ENCODE results near the gene MPIG6B.

MPIG6B gene

DNA sequence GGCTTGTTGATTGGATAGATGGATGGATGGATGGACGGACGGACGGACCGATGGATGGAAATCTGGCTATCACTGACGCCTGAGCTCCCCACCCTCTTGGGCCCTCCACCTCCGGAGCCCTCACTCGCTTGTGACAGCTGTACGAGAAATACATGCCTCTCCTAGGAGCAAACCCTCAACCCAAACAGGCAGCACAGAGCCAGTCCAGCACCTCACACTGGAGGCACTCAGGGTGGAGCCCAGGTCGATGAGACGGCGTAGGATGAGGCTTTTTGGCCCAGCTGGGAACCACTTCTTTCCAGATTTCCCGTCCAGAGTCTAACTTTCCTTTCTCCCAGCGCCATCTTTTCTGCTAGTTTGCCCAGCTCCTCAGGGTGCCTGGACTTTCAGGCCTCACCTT is 39.6 kb upstream of the MPIG6B start:
- TF ChIP-seq, protein P1, sequence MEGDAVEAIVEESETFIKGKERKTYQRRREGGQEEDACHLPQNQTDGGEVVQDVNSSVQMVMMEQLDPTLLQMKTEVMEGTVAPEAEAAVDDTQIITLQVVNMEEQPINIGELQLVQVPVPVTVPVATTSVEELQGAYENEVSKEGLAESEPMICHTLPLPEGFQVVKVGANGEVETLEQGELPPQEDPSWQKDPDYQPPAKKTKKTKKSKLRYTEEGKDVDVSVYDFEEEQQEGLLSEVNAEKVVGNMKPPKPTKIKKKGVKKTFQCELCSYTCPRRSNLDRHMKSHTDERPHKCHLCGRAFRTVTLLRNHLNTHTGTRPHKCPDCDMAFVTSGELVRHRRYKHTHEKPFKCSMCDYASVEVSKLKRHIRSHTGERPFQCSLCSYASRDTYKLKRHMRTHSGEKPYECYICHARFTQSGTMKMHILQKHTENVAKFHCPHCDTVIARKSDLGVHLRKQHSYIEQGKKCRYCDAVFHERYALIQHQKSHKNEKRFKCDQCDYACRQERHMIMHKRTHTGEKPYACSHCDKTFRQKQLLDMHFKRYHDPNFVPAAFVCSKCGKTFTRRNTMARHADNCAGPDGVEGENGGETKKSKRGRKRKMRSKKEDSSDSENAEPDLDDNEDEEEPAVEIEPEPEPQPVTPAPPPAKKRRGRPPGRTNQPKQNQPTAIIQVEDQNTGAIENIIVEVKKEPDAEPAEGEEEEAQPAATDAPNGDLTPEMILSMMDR (IDR thresholded peaks at IDR 0.05): no peak
- TF ChIP-seq ZFX (IDR thresholded peaks at IDR 0.05; ENCODE audit: borderline replicate concordance): no peak

DNA sequence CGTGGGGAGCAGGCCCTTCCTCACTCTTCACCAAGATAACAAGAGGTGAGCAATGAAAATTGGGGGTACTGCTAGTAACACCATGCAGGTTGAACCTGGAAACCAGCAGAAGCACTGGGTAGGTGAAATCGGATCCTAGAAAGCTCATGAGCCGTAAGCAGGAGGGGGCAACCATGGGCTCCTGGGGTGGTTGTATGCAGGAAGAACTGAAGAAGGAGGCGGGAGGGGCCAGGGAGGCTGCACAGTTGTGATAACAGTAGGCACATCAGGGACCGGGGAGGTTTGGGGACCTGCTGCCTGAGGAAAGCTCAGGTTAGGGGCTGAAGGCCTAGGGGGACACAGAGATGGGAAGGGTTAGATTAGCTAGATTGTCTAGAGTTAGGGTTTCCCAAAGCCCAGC is 36.7 kb upstream of the MPIG6B start:
- no peak overlapping the region for H3K27ac ChIP-seq
- no peak for TF ChIP-seq ZFX (IDR thresholded peaks at IDR 0.05; ENCODE audit: borderline replicate concordance)
- TF ChIP-seq, protein P1 (IDR thresholded peaks at IDR 0.05): no peak

More for the DNA sequence above, 39.6 kb upstream of the MPIG6B start:
- H3K27ac ChIP-seq: no peak overlapping the region

DNA sequence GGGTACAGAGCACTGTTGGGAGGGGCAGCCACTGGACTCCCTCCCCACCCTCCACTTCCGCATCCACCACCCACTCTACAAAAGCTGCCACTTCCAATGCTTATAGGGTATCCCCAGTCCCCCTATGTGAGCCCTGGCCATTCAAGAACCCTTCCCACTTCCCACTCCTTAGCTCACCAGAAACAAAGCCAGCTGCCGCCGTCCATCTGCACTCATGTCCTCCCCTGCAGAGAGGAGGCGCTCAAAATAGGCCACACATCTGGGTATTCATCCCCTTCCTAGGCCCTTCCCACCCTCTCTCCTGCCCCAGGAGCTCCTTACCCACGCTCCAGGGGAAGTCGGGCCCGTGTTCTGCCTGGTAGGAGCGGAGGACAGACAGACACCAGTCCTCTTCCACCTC is 35.9 kb upstream of the MPIG6B start:
- TF ChIP-seq, protein P1 (IDR thresholded peaks at IDR 0.05): no peak
- TF ChIP-seq ZFX (IDR thresholded peaks at IDR 0.05; ENCODE audit: borderline replicate concordance): no peak
- no peak overlapping the region for H3K27ac ChIP-seq

DNA sequence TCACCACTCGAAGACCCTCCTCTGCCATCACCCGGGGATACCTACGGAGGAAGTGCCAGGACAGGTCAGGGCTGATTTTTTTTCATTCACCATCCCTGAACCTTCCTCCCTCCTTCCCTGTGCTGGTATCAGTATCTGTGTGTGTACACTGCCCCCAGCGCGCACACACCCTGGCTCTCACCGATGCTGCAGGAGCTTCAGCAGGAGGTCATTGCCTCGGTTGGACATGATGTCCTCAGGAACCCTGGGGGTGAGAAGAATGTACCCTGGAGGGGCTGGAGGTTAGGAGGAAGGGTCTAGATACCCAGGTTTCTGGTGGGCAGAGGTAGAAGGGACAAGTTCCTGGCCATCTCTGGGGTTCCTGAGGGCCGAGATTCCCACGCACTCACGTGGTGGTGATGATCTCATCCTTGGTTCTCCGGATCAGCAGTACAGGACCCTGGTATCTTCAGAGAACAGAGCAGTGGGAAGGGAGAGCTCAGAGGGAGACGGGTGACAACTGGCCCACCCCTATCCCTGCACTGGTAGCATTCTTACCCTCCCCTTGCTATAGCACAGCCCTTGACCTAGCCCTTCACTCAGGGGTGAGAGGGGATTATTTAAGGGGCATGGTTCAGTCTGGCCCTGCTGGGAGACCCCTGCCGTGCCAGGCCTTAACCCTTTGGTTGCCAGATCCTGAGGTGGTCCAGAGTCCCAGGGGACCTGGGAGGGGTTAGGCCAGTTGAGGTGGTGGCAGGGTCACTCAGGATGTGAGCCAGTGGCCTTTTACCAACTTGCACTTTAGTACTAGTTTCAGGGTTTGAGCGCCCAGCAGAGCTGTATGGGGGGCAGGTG is 35.1 kb upstream of the MPIG6B start:
- H3K27ac ChIP-seq: no peak overlapping the region
- TF ChIP-seq, protein P1 (IDR thresholded peaks at IDR 0.05): no peak
- no peak for TF ChIP-seq ZFX (IDR thresholded peaks at IDR 0.05; ENCODE audit: borderline replicate concordance)

DNA sequence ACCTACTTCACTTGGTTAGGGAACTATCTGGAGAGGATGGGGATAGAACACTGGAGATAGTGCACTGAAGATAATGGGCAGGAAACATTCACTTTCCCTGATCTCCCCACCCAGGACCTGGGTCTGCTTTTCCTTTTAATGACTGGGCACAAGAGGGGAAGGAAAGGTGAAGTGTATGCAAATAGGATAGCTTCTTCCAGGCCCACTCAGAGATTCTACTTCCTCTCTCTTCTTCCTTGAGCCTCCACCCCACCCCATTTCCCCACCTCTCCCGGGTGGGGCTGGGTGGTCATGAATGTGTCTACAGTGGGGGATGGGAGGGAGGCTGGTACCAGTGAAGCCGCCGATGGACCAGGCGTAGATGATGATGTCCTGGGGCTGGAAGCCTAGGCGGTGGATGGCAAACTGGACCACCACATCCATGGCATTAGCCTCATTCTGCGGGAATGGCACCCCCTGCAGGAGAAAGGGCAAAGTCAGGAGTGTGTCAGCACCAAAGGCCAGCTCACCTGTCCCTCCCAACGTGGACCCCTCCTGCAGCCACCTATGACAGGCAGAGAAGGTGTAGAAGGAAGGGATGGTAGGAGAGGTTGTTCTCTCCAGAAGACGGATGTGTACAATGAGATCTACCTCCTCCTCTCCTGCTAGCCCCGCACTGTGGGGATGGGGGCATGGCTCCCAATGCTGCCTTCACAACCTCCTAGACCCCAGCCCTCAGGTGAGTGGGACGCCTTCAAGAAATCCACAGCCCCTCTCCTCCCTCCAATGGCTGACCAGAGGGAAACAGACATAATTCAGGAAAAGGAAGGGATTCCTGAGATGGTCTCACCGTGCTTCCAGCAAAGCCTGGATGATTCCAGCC is 33.7 kb upstream of the MPIG6B start:
- no peak overlapping the region for H3K27ac ChIP-seq
- TF ChIP-seq, protein P1 (IDR thresholded peaks at IDR 0.05): peak; percentile 66
- TF ChIP-seq ZFX (IDR thresholded peaks at IDR 0.05; ENCODE audit: borderline replicate concordance): no peak

DNA sequence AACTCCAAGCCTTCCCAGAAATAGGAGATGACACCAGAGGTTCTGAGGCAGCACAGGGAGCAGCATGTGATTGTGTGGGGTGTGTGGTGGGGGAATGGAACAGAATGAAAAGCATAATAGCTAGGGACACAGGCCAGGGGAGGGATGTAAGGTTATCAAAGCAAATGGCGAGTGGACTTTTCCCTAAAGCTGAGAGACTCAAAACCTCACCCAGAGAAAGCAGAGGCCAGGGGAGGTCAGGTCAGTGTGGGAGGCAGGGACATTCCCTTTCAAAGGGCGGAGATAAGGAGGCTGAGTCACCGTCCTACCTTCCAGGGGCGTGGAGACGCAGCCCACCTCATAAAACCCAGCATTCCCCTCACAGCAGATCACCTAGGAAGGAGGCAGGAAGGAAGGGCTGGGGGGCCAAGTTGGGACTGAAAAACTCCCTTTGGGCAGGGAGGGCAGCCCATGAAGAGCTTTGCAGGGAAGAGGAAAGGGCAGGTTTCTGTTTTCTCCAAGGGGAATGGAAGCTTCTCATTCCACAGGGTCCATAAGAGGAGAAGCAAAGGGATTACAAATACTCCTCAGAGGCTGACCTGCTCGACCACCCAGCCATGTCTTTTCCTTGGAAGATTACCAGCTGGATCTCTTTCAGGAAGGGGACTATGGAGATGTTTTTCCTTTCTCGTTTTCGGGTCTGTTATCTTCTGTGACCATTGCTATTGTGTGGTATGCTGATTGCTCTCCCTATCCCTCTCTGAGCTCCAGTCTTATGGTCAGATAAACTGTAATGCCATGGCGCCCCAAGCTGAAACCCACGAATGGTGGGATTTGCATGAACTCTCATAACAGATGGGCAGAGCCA is 32.7 kb upstream of the MPIG6B start:
- no peak overlapping the region for H3K27ac ChIP-seq
- no peak for TF ChIP-seq ZFX (IDR thresholded peaks at IDR 0.05; ENCODE audit: borderline replicate concordance)
- TF ChIP-seq, protein P1 (IDR thresholded peaks at IDR 0.05): no peak

Data from 22Rv1 (cell line).